Right hindlimb (tissue), 1 donor: ENCODE measurements around the gene EIF4E.
"Not testable (repeated sequence)": the region's sequence is repeated elsewhere in the genome, so short reads cannot be mapped to it uniquely, and the experiment has no call there.

ENCODE experiments used
- DNase-seq: peaks from one replicate; pipeline ENCODE4 v3.0.0-alpha.2; 2018

The EIF4E gene

GRCh38 chr4:98872120-98872906 is 56.6 kb downstream of the EIF4E start:
- not testable (repeated sequence) for DNase-seq

GRCh38 chr4:98867648-98868047 is 61.3 kb downstream of the EIF4E start:
- no peak for DNase-seq

GRCh38 chr4:98865059-98865458 is 63.9 kb downstream of the EIF4E start:
- no peak for DNase-seq

DNA sequence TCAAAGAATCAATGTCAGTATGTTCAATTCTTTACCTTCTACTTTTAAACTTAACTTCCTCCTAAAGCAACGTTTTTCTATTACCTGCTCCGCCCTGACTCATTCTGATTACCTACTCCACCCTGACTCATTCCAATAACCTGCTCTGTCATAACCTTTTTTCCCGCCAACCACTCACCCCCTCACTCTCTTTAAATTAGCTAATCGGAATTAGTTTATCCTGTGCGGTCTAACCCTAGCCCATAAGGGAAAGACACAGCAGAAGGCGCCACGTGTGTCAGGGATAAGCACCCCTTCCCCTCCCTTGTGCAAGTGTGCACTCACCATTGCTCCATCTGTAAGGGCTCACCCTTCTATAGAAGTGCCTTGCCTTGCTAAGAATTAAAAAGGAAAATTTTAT is 64.4 kb downstream of the EIF4E start:
- DNase-seq, result no peak

- DNase-seq, result no peak
These were observed 66.6 kb downstream of the EIF4E start for GRCh38 chr4:98862371-98862770.

DNA sequence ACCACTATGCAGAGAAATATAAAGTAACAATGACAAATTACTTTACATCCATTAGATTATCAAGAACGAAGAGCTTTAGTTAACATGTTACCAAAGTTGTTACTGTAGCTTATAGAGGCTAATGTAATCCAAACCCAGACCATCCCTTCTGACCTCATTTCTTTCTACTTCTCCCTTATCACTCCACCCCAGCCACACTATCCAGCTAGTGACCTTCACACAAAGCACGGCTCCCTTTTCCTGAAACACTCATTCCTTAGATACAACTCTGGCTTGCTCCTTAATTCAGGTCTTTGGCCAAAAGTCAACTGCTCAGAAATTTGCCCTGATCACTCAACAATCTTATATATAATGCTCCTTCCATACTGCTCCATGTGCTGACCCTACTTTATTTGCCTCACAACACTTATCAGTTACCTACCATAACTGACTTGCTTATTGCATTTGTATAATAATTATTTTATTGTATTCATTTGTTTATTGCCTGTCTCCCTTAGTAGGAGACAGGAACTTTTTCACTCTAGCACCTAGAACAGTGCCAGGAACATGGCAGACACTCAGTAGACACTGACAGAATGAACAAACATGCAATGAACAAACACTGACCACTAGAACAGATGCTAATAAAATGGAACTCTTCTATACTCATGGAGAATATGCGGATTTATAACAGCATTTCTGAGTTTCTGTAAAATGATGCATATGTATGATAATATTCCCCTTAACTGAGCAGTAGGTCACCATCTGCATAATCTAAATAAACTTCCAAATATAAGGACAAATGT is 67.6 kb downstream of the EIF4E start:
- DNase-seq, result no peak

GRCh38 chr4:98851806-98852205 is 77.1 kb downstream of the EIF4E start:
- DNase-seq, result no peak

DNA sequence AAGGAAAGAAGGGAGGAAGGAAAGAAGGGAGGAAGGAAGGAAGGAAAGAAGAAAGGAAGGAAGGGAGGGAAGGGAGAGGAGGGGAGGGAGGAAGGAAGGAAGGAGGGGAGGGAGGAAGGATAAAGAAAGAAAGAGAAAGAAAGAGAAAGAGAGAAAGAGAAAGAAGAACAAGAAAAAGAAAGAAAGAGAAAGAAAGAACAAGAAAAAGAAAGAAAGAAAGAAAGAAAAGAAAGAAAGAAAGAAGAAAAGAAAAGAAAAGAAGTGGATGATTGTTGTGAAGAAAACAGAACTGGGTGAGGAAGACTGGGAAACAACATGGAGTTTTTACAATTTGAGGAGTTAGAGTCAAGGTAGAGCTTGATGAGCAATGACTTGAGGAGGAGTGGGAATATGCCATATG is 78.0 kb downstream of the EIF4E start:
- no peak for DNase-seq

DNA sequence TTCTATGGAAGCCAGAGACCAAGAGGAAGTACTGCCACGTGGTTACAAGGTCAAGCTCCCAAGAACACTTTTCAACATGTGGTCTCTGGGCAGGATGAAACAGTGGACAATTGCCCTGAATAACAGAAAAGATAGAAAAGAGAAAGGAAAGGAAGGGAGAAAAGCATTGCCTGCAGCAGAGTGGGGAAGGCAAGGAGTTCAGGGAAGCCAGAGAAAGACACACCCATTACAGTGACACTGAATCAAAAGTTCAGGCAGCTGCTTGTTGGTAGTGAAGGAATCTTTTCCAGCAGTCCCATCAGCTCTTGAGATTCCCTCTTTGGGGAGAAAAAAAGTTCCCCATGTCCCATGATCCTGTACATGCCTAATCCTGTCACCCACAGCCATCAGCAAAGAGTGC is 80.5 kb downstream of the EIF4E start:
- DNase-seq, result no peak

GRCh38 chr4:98845960-98846359 is 83.0 kb downstream of the EIF4E start:
- DNase-seq, result no peak

DNA sequence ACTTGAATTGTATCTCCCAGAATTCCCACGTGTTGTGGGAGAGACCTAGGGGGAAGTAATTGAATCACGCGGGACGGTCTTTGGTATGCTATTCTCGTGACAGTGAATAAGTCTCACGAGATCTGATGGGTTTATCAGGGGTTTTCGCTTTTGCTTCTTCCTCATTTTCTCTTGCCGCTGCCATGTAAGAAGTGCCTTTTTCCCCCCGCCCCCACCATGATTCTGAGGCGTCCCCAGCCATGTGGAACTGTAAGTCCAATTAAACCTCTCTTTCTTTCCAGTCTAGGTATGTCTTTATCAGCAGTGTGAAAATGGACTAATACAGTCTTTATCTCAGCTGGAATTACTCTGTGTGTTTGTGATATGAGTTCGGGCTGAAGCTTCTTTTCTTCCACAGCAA is 86.0 kb downstream of the EIF4E start:
- not testable (repeated sequence) for DNase-seq

GRCh38 chr4:98838977-98839618 is 89.8 kb downstream of the EIF4E start:
- DNase-seq, result no peak

DNA sequence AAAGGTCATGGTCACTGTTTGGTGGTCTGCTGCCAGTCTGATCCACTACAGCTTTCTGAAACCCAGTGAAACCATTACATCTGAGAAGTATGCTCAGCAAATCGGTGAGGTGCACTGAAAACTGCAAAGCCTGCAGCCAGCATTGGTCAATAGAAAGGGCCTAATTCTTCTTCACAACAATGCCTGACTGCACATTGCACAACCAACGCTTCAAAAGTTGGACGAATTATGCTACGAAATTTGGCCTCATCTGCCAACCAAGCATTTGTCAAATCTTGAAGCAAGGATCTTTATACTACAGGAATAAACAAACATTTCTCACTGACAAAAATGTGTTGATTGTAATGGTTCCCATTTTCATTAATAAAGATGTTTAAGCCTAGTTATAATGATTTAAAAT is 90.4 kb downstream of the EIF4E start:
- DNase-seq, result no peak

- DNase-seq, result no peak
These were observed 95.5 kb downstream of the EIF4E start for GRCh38 chr4:98833384-98833783.

- DNase-seq, result not testable (repeated sequence)
These were observed 97.9 kb downstream of the EIF4E start for GRCh38 chr4:98831036-98831435.
